WTC11 (cell line): Measurements from ENCODE around the gene APBA3.

Experiments
- ATF6 ChIP-seq: sonication (generic); formaldehyde crosslinking; IDR thresholded peaks from 2 replicates; pipeline ENCODE4 v1.8.1; 2023; ENCODE audit warnings: mild to moderate bottlenecking, missing genetic modification reagents
- CTCF ChIP-seq: fragments of 200-600 bp; IDR thresholded peaks from 2 replicates; pipeline ENCODE4 v1.8.0; 2022; ENCODE audit warnings: antibody characterized with exemption
- E2F1 ChIP-seq: sonication (generic); formaldehyde crosslinking; IDR thresholded peaks from 2 replicates; pipeline ENCODE4 v1.8.0; 2022; ENCODE audit warnings: mild to moderate bottlenecking, missing genetic modification reagents
- RELA ChIP-seq: sonication (generic); formaldehyde crosslinking; IDR thresholded peaks from 2 replicates; pipeline ENCODE4 v1.8.1; 2022; ENCODE audit warnings: missing genetic modification reagents, mild to moderate bottlenecking, borderline replicate concordance
- TCF7 ChIP-seq: sonication (generic); formaldehyde crosslinking; IDR thresholded peaks from 2 replicates; pipeline ENCODE4 v1.8.0; 2022; ENCODE audit warnings: mild to moderate bottlenecking, low read depth, missing genetic modification reagents, moderate library complexity
- TEAD4 ChIP-seq: sonication (generic); formaldehyde crosslinking; IDR thresholded peaks from 2 replicates; pipeline ENCODE4 v1.8.0; 2022; ENCODE audit warnings: mild to moderate bottlenecking, missing genetic modification reagents
- USF2 ChIP-seq: sonication (generic); formaldehyde crosslinking; IDR thresholded peaks from 2 replicates; pipeline ENCODE4 v1.8.1; 2023; ENCODE audit warnings: mild to moderate bottlenecking, missing genetic modification reagents, moderate library complexity
- ZNF121 ChIP-seq: sonication (generic); formaldehyde crosslinking; IDR thresholded peaks from 2 replicates; pipeline ENCODE4 v1.8.0; 2023; ENCODE audit warnings: missing genetic modification reagents
- ZNF281 ChIP-seq: sonication (generic); formaldehyde crosslinking; IDR thresholded peaks from 2 replicates; pipeline ENCODE4 v1.8.0; 2023; ENCODE audit warnings: mild to moderate bottlenecking, missing genetic modification reagents

- TF ChIP-seq ZNF281 (no peak), USF2 (CRISPR knock-in tag) (no peak), CTCF (no peak), E2F1 (CRISPR knock-in tag) (no peak), RELA (CRISPR knock-in tag) (no peak), ATF6 (CRISPR knock-in tag) (no peak), TEAD4 (CRISPR knock-in tag) (no peak), TCF7 (CRISPR knock-in tag) (no peak), ZNF121 (no peak)
Measured at GRCh38 chr19:3738477-3739220, 22.8 kb downstream of the APBA3 start.
